GM18508 (cell line): ENCODE results near the gene TRIM67.
"Not testable (repeated sequence)": the region's sequence is repeated elsewhere in the genome, so short reads cannot be mapped to it uniquely, and the experiment has no call there.

Source experiments
- ATAC-seq: cut with Tn5 transposase; IDR thresholded peaks from one replicate; pipeline ENCODE4 v1.9.1; 2021; ENCODE audit warnings: moderate number of reproducible peaks; ENCODE audit not compliant: insufficient read depth, unreplicated experiment

TRIM67 gene

GRCh38 chr1:231201375-231201978 is 39.6 kb downstream of the TRIM67 start:
- ATAC-seq: no peak

- no peak for ATAC-seq
Measured at GRCh38 chr1:231201979-231202633, 40.2 kb downstream of the TRIM67 start.

GRCh38 chr1:231203259-231204057 is 41.6 kb downstream of the TRIM67 start:
- ATAC-seq: no peak

- no peak for ATAC-seq
Measured at GRCh38 chr1:231206856-231207255, 45.0 kb downstream of the TRIM67 start.

- no peak for ATAC-seq
Measured at GRCh38 chr1:231207437-231207836, 45.6 kb downstream of the TRIM67 start.

- ATAC-seq: no peak
Measured at GRCh38 chr1:231208980-231209379, 47.1 kb downstream of the TRIM67 start.

GRCh38 chr1:231209531-231209930 is 47.7 kb downstream of the TRIM67 start:
- no peak for ATAC-seq

GRCh38 chr1:231210126-231210525 is 48.3 kb downstream of the TRIM67 start:
- no peak for ATAC-seq

GRCh38 chr1:231211005-231211857 is 49.4 kb downstream of the TRIM67 start:
- peak; percentile 68 for ATAC-seq

GRCh38 chr1:231212301-231212700 is 50.4 kb downstream of the TRIM67 start:
- not testable (repeated sequence) for ATAC-seq

- no peak for ATAC-seq
Measured at GRCh38 chr1:231213831-231214573, 52.1 kb downstream of the TRIM67 start.

- ATAC-seq: no peak
Measured at GRCh38 chr1:231214918-231215680, 53.2 kb downstream of the TRIM67 start.

- no peak for ATAC-seq
Measured at GRCh38 chr1:231215681-231216385, 54.0 kb downstream of the TRIM67 start.

- no peak for ATAC-seq
Measured at GRCh38 chr1:231216498-231216897, 54.6 kb downstream of the TRIM67 start.

GRCh38 chr1:231217056-231217455 is 55.2 kb downstream of the TRIM67 start:
- no peak for ATAC-seq

- no peak for ATAC-seq
Measured at GRCh38 chr1:231218078-231218477, 56.2 kb downstream of the TRIM67 start.

GRCh38 chr1:231219422-231220401 is 57.9 kb downstream of the TRIM67 start:
- no peak for ATAC-seq
